Endothelial cell (in vitro differentiated cells): Measurements from ENCODE around the gene GARIN5A. TPM values are rescaled to one million over a fixed set of nuclear protein-coding genes. Genes with fewer than 3 reads are reported as not detected.

ENCODE experiments used
- DNase-seq: peaks from one replicate; pipeline ENCODE4 v3.0.0; 2021; ENCODE audit warnings: low spot score
- H3K27ac Mint-ChIP-seq: one replicate; pipeline ENCODE4 v1.8.0; 2021; ENCODE audit warnings: mixed read lengths, inconsistent platforms; ENCODE audit not compliant: unreplicated experiment
- H3K27me3 Mint-ChIP-seq: one replicate; pipeline ENCODE4 v1.8.0; 2021; ENCODE audit warnings: mild to moderate bottlenecking, moderate library complexity, mixed read lengths, inconsistent platforms; ENCODE audit not compliant: unreplicated experiment
- H3K36me3 Mint-ChIP-seq: one replicate; pipeline ENCODE4 v1.8.0; 2021; ENCODE audit warnings: mild to moderate bottlenecking, low read depth, mixed read lengths, inconsistent platforms; ENCODE audit not compliant: unreplicated experiment
- H3K4me1 Mint-ChIP-seq: one replicate; pipeline ENCODE4 v1.8.0; 2021; ENCODE audit warnings: mild to moderate bottlenecking, mixed read lengths, inconsistent platforms; ENCODE audit not compliant: unreplicated experiment
- H3K4me3 Mint-ChIP-seq: one replicate; pipeline ENCODE4 v1.8.0; 2021; ENCODE audit warnings: mild to moderate bottlenecking, mixed read lengths, inconsistent platforms; ENCODE audit not compliant: unreplicated experiment
- H3K9me3 Mint-ChIP-seq: one replicate; pipeline ENCODE4 v1.8.0; 2021; ENCODE audit warnings: mixed read lengths, inconsistent platforms; ENCODE audit not compliant: unreplicated experiment
- total RNA-seq: library from RNA; stranded (reverse); fragmentation: NEBNext Ultra II Directional; extraction: Animal tissue kit (Norgen Biotek cat#: 25700); gene quantifications from one replicate; pipeline ENCODE4 v1.2.1, GENCODE V29; 2021; ENCODE audit not compliant: unreplicated experiment
- TF ChIP-seq, protein P1 (sequence below): fragments of 200-600 bp; sonication (generic); IDR thresholded peaks from one replicate; pipeline ENCODE4 v1.5.0; 2021; ENCODE audit warnings: antibody characterized with exemption; ENCODE audit not compliant: unreplicated experiment

The GARIN5A gene
- total RNA-seq, 1 donor from 2014 or later = not detected

DNA sequence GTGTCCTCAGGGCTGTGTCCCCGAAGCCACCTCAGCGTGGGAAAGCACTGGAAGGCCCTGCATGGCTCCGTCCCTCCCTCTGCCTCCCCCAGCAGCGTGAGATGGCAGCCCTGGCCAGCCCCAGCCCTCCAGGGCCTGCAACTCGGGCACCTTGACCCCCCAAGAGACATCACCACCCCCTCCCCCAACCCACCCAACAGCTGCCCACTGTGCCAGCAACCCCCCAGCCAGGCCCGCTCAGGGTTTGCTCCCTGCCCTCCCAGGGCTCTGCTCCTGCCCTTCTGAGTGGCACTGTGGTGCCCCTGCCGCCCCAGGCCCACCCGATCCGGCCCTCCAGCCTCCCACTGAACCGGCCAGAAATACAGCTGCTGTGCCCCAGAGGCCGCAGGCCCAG, 38.5 kb upstream of the GARIN5A start:
- Mint-ChIP-seq H3K36me3 (peaks cover 10% of the 10 kb centered on the region), H3K27me3 (peaks cover 25% of the 10 kb centered on the region), H3K4me3 (no peak overlapping the region), H3K9me3 (peaks cover 9% of the 10 kb centered on the region), H3K27ac (no peak overlapping the region), H3K4me1 (no peaks in the 10 kb centered on the region)
- TF ChIP-seq, protein P1, sequence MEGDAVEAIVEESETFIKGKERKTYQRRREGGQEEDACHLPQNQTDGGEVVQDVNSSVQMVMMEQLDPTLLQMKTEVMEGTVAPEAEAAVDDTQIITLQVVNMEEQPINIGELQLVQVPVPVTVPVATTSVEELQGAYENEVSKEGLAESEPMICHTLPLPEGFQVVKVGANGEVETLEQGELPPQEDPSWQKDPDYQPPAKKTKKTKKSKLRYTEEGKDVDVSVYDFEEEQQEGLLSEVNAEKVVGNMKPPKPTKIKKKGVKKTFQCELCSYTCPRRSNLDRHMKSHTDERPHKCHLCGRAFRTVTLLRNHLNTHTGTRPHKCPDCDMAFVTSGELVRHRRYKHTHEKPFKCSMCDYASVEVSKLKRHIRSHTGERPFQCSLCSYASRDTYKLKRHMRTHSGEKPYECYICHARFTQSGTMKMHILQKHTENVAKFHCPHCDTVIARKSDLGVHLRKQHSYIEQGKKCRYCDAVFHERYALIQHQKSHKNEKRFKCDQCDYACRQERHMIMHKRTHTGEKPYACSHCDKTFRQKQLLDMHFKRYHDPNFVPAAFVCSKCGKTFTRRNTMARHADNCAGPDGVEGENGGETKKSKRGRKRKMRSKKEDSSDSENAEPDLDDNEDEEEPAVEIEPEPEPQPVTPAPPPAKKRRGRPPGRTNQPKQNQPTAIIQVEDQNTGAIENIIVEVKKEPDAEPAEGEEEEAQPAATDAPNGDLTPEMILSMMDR = no peak
- no peak for DNase-seq

DNA sequence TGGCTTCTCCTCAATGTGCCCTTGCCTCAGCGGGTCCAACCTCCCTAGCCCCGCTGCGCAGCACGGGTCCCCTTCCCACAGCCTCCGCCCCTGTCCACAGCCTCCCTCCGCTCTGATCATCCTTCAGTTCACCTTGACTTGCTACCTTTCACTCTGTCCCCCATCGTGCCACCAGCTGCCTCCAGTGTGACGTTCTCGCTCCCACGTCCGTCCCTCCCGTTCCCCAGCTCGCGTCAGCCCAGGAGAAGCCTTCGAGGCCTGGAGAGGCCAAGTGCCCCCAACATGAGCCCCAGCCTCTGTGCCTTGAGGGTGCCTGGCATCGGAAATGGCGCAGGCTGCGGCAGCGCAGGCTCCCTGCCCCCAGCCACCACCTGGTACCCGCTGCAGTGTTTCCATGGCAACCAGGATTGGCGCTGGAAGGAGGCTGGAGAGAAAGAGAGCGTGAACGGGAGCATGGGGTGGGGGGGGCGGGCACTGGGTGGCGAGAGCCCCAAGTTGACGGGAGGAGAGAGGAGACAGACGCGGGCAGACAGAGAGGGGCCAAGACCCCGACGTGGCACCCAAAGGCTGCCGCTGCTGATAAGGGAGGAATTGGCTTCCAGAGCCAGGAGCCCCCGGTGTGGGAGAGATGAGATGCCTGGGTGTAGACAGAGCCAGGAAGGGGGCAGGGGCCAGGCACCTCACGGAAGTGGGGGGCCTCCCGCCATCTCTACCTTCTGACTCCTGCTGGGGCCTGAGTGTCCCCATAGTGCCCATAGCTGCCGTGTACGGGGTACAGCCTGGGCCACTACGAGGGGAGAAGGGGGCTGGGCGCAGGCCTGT, 37.9 kb upstream of the GARIN5A start:
- no peak for DNase-seq
- no peaks in the 10 kb centered on the region for H3K4me1 Mint-ChIP-seq
- H3K36me3 Mint-ChIP-seq = peaks cover 10% of the 10 kb centered on the region
- peaks cover 10% of the 10 kb centered on the region for H3K9me3 Mint-ChIP-seq
- no peak overlapping the region for H3K27ac Mint-ChIP-seq
- H3K4me3 Mint-ChIP-seq = no peak overlapping the region
- TF ChIP-seq, protein P1 = no peak
- peaks cover 24% of the 10 kb centered on the region for H3K27me3 Mint-ChIP-seq

DNA sequence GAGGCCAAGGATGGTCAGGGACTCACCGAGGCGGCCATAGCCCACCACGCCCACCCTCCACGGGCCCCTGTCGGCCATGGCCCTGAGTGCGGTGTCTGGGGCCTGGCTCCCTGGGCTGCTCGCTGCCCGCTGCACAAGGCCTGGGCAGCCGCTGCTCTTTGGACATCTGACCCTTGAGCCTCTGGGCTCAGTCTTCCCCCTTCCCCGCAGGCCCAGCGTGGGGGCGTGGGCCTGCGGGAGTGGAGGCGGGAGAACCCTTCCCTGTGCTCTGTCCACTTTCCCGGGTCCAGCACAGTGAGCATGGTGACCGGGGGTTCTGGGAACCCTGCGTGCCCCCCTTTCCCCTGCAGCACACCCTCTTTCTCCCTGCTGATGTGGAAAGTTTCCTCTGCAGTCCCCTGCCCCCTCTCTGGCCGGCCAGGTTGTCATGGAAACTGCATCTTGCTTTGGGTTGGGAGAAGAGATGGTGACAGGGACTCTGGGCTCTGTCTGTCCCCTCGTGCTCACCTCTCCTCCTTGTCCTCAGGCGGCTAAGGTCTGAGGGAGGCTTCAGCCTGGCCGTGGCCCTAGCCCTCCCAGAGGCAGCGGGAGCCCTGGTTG, 37.2 kb upstream of the GARIN5A start, which contains the start of gene ASPDH:
Gene ASPDH (minus strand): TSS at position 168 of the 600 bp plus-strand sequence. CDS start 90 bp downstream, at position 78.
- Mint-ChIP-seq H3K27me3 (peaks cover 21% of the 10 kb centered on the region), H3K9me3 (peaks cover 15% of the 10 kb centered on the region), H3K4me1 (no peaks in the 10 kb centered on the region), H3K27ac (no peak within 1 kb of the TSS), H3K36me3 (peaks cover 10% of the 10 kb centered on the region), H3K4me3 (no peak within 1 kb of the TSS)
- no peak for DNase-seq
- TF ChIP-seq, protein P1 = no peak

DNA sequence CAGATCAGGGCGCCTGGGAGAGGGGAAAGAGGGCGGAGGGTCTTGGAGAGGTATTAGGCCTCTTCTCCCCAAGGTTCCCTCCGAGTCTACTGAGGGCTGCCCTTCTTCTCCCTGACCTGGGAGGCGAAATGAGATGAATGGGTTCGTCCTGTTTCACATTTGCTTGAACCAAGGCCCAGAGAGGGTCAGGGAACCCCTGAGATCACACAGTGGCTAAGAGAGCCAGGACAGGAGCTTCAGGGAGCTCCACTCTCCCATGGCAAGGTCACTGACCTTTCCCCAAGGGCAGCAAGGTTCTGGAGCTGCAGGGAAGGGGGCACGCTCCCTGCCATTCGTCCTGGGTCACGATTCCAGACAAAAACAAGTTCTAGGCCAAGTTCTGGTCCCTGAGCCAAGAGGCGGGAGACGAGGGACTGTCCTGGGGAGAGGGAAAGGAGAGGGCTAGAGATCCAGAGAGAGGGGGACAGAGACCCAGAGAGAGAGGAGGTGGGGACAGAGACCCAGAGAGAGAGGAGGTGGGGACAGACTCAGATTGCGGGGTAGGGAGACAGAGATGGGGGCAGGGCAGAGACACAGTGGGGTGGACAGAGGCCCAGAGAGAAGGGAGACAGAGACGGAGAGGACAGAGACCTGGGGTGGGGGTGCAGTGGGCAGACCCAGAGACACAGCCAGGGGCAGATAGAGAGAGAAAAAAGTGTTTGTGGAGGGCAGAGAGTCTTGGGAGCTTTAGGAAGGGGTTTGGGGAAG, 36.5 kb upstream of the GARIN5A start:
- no peak for DNase-seq
- Mint-ChIP-seq H3K27ac (no peak overlapping the region), H3K4me3 (no peak overlapping the region)

More for the DNA sequence above, 36.5 kb upstream of the GARIN5A start:
- Mint-ChIP-seq H3K27me3 (peaks cover 26% of the 10 kb centered on the region), H3K36me3 (peaks cover 10% of the 10 kb centered on the region), H3K9me3 (peaks cover 19% of the 10 kb centered on the region), H3K4me1 (no peaks in the 10 kb centered on the region)
- TF ChIP-seq, protein P1 = no peak
